Kidney epithelial cell (primary cell): ENCODE measurements around the gene ABCF2. TPM values are rescaled to one million over a fixed set of nuclear protein-coding genes. Genes with fewer than 3 reads are reported as not detected.

ENCODE experiments used
- DNase-seq: peaks from one replicate; pipeline ENCODE4 v3.0.0-alpha.2; 2010; ENCODE audit warnings: low read depth
- H3K27me3 ChIP-seq: 2 replicates; pipeline ENCODE4 v1.6.0; 2011; ENCODE audit warnings: low read length; ENCODE audit not compliant: control insufficient read depth, insufficient read depth
- H3K36me3 ChIP-seq: 2 replicates; pipeline ENCODE4 v1.5.1; 2011; ENCODE audit warnings: low read length; ENCODE audit not compliant: control insufficient read depth, insufficient read depth
- H3K4me3 ChIP-seq: 2 replicates; pipeline ENCODE4 v1.5.1; 2011; ENCODE audit warnings: low read depth, mild to moderate bottlenecking, control low read depth, low read length
- total RNA-seq: library from RNA; depleted of rRNA; stranded (reverse); fragments of >200 nt; gene quantifications from 2 replicates; pipeline ENCODE4 v1.2.3, GENCODE V29; 2015
- TF ChIP-seq, protein P1 (sequence below): IDR thresholded peaks from 2 replicates; pipeline ENCODE4 v1.5.1; 2011; ENCODE audit warnings: mild to moderate bottlenecking, moderate library complexity, low read length, control low read depth, inconsistent platforms; ENCODE audit not compliant: insufficient read depth, poor library complexity, severe bottlenecking

The ABCF2 gene
- total RNA-seq, 1 donor from 2014 or later = 75.4 TPM

DNA sequence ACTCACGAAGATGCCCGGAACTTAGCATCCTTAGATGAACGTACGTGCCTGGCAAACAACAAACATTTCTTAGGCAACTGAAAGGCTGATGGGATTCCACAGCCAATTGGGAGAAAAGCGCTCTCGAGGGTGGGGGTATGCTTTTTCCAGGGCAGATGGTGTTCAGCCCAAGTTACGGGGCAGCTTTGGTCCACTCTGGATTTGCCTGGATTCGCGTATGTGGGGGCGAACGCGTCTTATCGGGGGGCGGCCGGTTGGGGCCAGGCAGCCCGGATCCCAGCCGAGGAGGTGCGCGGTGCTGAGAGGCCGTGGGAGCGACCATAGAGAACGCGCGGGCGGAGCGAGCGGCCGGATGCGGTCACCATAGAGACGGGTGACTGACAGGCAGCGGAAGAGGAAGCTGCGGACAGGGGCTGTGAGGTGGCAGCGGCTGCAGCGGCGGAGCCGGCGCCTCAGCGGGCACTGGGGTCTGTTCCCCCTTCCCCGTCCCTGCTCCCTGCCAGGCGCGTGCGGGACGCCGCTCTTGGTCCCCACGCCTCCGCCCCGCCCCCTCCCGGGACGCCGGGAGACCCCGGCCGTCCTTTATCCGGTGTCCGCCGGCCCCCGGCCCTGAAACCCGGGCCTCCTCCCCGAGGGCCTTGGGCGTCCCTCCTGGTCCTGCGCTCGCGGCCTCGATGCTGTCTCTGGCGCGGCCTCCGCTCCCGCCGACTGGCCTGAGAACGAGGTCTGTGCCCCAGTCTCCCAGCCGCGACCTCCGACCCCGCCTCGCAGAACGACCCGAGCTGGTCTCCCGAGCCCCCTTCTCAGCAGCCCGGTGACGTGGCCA is 5.3 kb upstream of the ABCF2 start, which contains the start of gene CHPF2:
CHPF2 (plus strand) TSS at position 393 of the 826 bp plus-strand sequence. CDS start 1,529 bp downstream, outside the sequence.
- Histone ChIP-seq H3K4me3 (peak within 1 kb of the TSS; percentile 73), H3K27me3 (no peaks in the 10 kb centered on the region), H3K36me3 (peaks cover 1% of the 10 kb centered on the region)
- TF ChIP-seq, protein P1, sequence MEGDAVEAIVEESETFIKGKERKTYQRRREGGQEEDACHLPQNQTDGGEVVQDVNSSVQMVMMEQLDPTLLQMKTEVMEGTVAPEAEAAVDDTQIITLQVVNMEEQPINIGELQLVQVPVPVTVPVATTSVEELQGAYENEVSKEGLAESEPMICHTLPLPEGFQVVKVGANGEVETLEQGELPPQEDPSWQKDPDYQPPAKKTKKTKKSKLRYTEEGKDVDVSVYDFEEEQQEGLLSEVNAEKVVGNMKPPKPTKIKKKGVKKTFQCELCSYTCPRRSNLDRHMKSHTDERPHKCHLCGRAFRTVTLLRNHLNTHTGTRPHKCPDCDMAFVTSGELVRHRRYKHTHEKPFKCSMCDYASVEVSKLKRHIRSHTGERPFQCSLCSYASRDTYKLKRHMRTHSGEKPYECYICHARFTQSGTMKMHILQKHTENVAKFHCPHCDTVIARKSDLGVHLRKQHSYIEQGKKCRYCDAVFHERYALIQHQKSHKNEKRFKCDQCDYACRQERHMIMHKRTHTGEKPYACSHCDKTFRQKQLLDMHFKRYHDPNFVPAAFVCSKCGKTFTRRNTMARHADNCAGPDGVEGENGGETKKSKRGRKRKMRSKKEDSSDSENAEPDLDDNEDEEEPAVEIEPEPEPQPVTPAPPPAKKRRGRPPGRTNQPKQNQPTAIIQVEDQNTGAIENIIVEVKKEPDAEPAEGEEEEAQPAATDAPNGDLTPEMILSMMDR = no peak
- peak; percentile 52 for DNase-seq

DNA sequence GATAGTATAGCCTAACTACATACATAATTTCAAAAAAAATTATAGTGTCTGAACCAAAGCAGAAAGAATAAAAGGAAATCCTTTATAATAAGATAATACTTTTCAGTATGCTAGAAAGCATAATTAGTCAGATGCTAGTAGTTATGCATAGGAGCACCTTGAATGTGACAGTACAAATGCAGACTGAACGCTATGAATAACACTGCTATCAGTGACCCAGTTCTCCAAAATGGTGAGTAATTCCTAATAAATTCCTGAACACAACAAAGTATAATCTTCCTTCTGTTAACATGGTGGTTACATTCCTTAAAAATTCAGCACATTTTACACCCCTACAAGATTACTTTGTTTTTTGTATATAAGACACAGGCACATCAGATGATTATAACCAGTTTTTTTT is 4.1 kb upstream of the ABCF2 start:
- peaks cover 1% of the 10 kb centered on the region for H3K36me3 ChIP-seq
- TF ChIP-seq, protein P1 = no peak
- no peak overlapping the region for H3K4me3 ChIP-seq
- DNase-seq = no peak
- H3K27me3 ChIP-seq = no peaks in the 10 kb centered on the region

DNA sequence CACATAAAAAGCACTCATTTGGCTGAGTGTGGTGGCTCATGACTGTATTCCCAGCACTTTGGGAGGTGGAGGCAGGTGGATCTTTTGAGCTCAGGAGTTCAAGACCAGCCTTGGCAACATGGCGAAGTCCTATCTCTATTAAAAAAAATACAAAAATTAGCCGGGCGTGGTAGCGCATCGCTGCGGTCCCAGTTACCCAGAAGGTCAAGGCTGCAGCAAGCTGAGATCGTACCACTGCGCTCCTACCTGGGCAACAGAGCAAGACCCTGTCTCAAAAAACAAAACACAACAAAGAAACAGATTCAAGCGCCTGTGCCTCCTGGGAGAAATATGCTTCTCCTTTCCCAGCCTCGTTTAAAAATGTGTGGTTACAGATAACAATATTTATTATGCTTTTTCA is 2.2 kb upstream of the ABCF2 start:
- no peak for DNase-seq
- TF ChIP-seq, protein P1 = no peak
- H3K27me3 ChIP-seq = no peaks in the 10 kb centered on the region
- no peak overlapping the region for H3K4me3 ChIP-seq
- peaks cover 2% of the 10 kb centered on the region for H3K36me3 ChIP-seq

DNA sequence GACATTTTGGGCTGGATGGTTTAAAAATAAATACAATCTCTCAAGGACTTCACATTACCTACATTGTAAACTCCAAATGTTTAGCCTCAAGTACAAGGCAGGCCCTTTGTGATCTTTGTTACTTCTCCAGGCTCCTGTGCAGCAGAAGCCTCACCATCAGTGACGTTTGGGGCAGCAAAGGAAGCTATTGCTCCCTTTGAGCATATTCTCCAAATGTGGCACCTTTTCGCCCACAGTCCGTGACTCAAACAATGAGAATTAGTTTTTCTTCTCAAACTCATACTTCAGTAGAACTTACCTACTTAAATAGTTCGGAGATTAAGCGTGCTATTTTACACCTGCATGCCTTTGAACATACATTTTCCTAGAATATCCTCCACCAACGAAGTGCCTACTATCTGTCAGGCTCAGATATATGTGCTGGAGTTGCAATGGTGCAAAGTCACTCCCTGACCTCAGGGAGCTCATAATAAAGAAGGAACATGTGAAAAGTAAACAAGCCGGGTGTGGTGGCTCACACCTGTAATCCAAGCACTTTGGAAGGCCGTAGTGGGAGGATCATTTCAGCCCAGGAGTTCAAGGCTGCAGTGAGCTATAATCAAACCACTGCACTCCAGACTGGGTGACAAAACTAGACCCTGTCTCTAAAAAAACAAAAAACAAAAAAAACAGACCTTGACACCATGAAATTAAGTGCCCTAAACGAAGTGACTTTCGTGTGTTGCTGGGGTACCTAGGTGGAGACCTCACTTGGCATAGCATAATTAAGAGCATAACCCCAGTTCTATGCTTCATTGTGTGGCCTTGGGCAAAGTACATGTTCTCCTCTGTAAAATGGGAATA is 1.2 kb upstream of the ABCF2 start:
- no peak for DNase-seq
- Histone ChIP-seq H3K4me3 (peak overlapping the region; percentile 73), H3K27me3 (no peaks in the 10 kb centered on the region), H3K36me3 (peaks cover 4% of the 10 kb centered on the region)
- TF ChIP-seq, protein P1 = no peak

DNA sequence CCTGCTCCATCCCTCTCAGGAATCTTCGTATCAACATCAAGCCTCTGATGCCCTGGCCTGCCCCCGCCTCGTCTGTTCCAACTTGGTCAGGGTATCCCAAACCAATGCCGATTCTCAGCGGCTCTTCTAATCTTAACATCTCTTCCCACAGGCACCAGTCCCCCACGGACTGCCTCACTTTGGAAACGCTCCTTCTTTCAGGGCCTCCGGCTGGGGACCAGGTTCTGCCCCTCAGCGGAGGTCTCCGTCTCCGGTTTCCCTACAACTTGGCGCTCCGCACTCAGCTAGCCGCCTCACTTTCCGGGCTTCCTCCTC is 488 bp downstream of the ABCF2 start:
- no peak for DNase-seq
- no peaks in the 10 kb centered on the region for H3K27me3 ChIP-seq
- peaks cover 4% of the 10 kb centered on the region for H3K36me3 ChIP-seq
- H3K4me3 ChIP-seq = peak overlapping the region; percentile 95
- TF ChIP-seq, protein P1 = no peak
